HG03175 (cell line): ENCODE measurements around the gene NHLRC4.

Experiments used
- ATAC-seq: cut with Tn5 transposase; IDR thresholded peaks from one replicate; pipeline ENCODE4 v1.9.1; 2021; ENCODE audit warnings: mild to moderate bottlenecking, moderate library complexity; ENCODE audit not compliant: unreplicated experiment

Gene NHLRC4

DNA sequence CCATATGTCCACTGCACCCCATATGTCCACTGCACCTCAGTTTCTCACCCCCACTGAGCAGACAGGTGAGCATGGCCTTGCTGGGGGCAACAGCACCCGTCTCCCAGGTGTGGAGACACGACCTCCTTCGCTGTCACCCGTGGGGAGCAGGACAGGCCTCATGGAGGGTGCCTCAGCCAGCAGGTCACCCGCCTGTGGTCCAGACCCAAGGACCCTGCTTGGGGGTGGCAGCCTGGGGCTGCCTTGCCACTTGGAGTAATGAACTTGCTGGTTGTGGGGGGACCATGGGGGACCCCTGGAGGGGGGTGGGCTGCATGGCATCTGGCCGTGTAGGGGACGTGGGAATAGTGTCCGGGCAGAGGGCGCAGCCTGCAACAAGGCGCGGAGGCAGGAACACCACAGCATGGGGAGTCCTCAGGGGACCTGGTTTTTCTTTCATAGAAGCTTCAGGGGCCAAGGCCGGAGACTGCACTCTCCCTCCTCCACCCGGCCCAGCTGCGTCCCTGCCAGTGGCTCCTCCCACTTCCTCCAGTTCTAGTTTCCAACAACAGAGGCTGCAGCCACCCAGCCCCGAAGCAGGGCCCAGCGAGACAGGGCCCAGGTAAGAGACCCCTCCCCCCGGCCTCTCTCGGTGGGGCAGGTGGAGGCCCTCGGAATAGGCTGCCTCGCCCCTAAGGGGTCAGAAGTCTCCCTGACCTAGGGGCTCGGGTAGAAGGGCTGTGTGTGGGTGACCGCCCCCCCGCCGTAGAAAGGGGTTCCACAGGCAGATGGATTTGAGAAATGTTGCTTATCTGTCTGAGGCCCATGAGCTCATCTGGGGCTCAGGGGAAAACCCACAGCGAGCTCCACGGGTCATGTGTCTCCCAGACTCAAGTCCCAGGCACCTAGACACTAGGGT lies at the start of gene NHLRC4:
NHLRC4 (plus strand) TSS at position 531 of the 898 bp plus-strand sequence. CDS start 1,043 bp downstream, outside the sequence.
- peak; percentile 66 for ATAC-seq

DNA sequence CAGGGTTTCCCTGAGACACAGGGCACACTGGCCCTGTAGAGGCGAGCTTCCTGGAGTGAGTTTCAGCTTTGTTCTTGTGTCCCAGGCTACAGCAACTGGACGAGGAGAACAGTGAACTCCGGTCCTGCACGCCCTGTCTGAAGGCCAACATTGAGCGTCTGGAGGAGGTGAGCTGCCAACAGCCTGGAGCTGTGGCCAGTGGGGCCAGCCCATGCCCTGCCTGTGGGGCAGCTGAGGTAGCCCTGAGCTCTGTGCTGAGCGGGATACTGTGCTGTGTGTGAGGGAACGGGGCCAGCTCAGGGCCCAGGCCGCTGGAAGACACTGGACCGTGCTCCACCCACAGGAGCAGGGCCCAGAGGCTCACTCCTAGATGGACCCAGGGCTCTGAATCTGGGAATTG lies 47.9 kb upstream of the NHLRC4 start:
- no peak for ATAC-seq

- ATAC-seq: no peak
Measured at GRCh38 chr16:519425-519824, 47.4 kb upstream of the NHLRC4 start.

GRCh38 chr16:519841-520687 lies 46.7 kb upstream of the NHLRC4 start:
- no peak for ATAC-seq

DNA sequence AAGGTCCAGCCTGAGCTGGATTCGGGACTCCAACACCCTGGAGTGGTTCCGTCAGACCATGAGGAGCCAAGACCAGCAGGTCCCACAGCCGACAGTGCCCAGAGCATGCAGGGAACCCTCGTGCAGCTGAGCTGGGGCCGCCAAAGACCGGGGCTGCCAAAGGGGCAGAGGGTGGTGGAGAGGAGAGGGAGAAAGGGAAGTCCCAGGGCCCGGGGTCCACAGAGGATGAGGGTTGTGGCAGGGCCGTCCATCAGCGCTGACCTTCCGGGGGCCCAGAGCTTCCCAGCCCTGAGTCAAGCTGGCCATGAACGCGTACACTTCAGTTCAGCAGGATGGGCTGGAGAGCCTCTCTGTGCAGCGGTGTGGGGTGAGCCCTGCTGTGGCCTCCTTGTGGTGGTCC lies 46.0 kb upstream of the NHLRC4 start:
- no peak for ATAC-seq

DNA sequence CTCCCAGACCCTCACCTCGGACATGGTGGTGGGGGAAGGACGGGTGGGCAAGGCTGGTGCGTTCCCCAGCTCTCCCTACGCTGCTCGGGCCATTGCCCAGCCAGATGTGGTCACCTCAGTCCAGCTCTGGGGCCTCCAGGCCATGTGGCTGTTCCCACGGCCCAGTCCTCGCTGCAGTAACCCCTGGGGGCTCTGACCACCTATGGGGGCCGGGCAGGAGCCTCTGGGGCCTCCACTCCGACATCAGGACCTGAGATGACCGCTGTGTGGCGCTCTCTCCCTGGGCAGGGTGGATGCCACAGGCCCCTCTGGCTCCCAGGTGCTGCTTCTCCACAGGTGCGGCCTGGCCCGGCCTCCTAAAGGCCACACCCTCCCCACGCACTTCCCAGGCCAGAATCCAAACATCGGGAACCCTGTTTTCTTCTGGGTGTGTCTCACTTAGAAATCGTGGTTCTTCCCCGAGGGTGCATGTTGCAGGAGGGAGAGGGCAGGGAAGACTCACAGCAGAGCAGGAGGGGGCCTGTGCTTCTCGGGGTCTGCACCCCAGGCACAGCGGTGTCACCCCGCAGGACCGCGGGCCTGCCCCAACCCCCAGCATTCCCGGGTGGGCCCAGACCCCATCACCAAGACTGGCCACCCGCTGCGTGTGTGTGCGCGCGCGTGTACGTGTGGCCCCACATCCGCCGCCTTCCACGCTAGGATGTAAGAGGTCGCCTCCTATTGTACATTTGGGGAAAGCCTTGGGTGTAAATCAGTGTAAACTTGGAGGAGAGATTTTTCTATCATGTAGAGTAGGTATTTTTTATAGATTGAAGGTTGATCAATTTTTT lies 45.2 kb upstream of the NHLRC4 start:
- no peak for ATAC-seq

DNA sequence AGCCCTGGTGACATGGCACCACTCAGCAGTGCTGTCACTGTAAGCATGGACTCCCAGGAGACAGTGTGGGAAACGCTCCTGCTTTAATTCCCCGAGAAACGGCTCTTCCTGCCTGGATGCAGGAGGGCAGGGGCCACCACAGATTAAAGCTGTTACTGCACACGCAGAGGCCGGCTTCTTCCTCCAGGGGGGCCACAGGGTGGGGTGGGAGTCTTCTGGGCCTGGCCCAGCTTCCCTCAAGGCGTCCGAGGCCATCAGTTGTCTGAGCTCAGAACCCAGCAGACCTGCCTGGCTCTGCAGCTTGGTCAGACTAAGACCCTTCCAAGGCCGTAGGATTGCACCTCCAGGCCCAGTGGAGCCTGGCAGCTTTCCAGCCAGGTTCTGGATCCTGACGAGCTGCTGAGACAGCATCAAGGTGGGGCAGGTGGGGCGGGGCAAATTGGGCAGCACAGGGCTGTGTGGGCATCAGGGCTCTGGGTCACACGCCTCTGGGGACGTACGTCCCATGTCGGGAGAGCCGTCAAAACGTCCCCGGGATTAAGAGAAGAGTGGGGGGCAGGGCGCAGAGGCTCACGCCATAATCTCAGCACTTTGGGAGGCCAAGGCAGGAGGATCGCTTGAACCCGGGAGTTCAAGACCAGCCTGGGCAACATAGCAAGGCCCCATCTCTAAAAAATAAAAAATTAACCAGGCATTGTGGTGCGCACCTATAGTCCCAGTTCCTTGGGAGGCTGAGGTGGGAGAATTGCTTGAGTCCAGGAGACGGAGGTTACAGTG lies 44.3 kb upstream of the NHLRC4 start:
- ATAC-seq: no peak

- ATAC-seq: no peak
Measured at GRCh38 chr16:523097-523741, 43.6 kb upstream of the NHLRC4 start.

GRCh38 chr16:524274-525040 lies 42.3 kb upstream of the NHLRC4 start:
- ATAC-seq: no peak

DNA sequence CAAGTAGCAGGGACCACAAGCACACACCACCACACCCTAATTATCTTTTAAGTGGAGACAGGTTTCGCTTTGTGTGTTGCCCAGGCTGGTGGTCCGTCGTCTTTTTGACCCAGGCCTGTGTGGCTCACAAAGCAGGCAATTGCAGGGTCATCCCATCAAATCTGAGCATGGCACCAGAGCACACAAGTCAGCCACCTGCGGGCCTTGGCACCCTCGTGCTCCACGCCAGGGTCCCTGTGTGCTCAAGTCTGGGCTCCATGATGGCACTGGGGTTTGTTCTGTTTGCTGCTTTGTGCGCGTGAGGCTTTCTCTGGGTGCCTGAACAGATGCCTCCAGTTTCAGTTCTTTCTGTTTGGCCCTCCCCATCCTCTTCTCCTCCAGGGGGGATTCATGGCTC lies 41.7 kb upstream of the NHLRC4 start:
- no peak for ATAC-seq

GRCh38 chr16:525520-526180 lies 41.2 kb upstream of the NHLRC4 start:
- ATAC-seq: no peak

- no peak for ATAC-seq
Measured at GRCh38 chr16:526181-527014, 40.4 kb upstream of the NHLRC4 start.

- ATAC-seq: peak; percentile 68
Measured at GRCh38 chr16:527015-527903, 39.5 kb upstream of the NHLRC4 start, which contains the start of gene CAPN15. TSS of gene CAPN15 (plus strand) at chr16:527712. CDS start at chr16:546839, 19,127 bp downstream.

GRCh38 chr16:528111-529011 lies 38.4 kb upstream of the NHLRC4 start:
- peak; percentile 8 for ATAC-seq

DNA sequence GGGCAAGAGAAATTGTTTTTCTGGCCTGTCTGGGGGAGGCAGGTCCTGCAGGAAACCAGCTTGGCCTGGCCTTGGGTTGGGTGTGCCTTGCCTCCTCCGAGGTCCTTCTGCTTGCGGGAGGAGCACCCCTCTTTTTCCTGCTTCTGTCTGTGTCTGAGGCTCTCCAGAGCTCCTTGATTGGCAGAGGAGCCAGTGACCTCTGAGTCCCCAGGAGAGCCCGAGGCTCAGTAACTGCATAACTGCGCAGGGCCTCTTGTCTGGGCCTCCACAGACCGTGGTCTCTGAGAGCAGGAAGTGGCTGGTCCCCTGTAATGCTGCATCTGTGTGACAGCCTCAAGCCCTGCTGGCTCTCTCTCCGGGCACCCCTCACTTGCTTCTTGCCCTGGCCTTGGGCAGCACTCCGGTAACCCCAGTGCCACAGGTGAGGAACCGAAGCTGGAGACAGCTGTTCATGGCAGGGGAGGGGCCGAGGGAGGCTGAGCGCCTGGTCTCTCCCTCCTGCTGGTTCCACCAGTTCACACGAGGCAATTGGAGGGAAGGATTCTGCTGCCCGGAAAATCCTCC lies 37.7 kb upstream of the NHLRC4 start:
- no peak for ATAC-seq
